Adrenal gland (tissue), 12 donors: ENCODE results near the gene CCDC80. TPM values are rescaled to one million over a fixed set of nuclear protein-coding genes. Genes with fewer than 3 reads are reported as not detected.

Experiments
- DNase-seq, 7 donors: peaks; one replicate each; pipeline ENCODE4 v3.0.0-alpha.2; 2019 to 2020
- H3K27ac ChIP-seq, 5 donors: fragments of 200-600 bp; sonication (generic) in 4 of 5; 1 replicate in 3 of 5; 2 replicates in 2 of 5; pipeline versions ENCODE4 v1.5.1 to v1.8.0; 2016 to 2020; ENCODE audit warnings: mild to moderate bottlenecking in 1 of 5
- H3K27me3 ChIP-seq: fragments of 200-600 bp; 2 replicates; pipeline ENCODE4 v1.8.0; 2021
- H3K36me3 ChIP-seq, 2 donors: fragments of 200-600 bp; replicated peaks in 1 of 2; 1 replicate in 1 of 2; 2 replicates in 1 of 2; pipeline versions ENCODE4 v1.5.1 to v1.8.0; 2018 to 2022
- H3K4me1 ChIP-seq, 2 donors: fragments of 200-600 bp; replicated peaks in 1 of 2; 1 replicate in 1 of 2; 2 replicates in 1 of 2; pipeline versions ENCODE4 v1.5.1 to v1.8.0; 2018 to 2021
- H3K4me3 ChIP-seq, 4 donors: fragments of 200-600 bp; sonication (generic) in 3 of 4; one replicate each; pipeline ENCODE4 v1.5.1; 2016 to 2018
- H3K9me3 ChIP-seq, 3 donors: fragments of 200-600 bp; sonication (generic) in 1 of 3; replicated peaks in 1 of 3; 1 replicate in 2 of 3; 2 replicates in 1 of 3; pipeline versions ENCODE4 v1.5.1 to v1.8.0; 2016 to 2021
- CTCF ChIP-seq, 6 experiments: fragments of 450-650 bp in 4 of 6; fragments of 200-600 bp in 2 of 6; sonication (generic) in 1 of 6; IDR thresholded peaks; 1 replicate in 5 of 6; 2 replicates in 1 of 6; pipeline versions ENCODE4 v1.5.1 to v1.8.0; 2016 to 2021; ENCODE audit warnings: antibody characterized with exemption in 6 of 6, mild to moderate bottlenecking in 2 of 6, moderate library complexity in 1 of 6
- POLR2A ChIP-seq, 2 donors: fragments of 450-650 bp; IDR thresholded peaks; one replicate each; pipeline ENCODE4 v1.6.1; 2017; ENCODE audit warnings: antibody characterized with exemption in 2 of 2, mild to moderate bottlenecking in 2 of 2, moderate library complexity in 1 of 2
- WGBS, 4 donors: extraction: QIAGEN DNeasy Blood & Tissue Kit in 2 of 4; methylation state at CpG; one replicate each; pipeline versions ENCODE4 v1.1.5 to v1.1.7; 2013 to 2017; 5-methylcytosine and 5-hydroxymethylcytosine counted together
- intact Hi-C, 2 donors: fragments of 100-400 bp; cut with DNase I; formaldehyde crosslinking; loops; one replicate each; pipeline versions ENCODE4 v1.14.1 to v1.15.0; 2022 to 2023
- polyA plus RNA-seq, 3 donors: library from polyadenylated mRNA; stranded (reverse); fragments of 200-250 nt in 2 of 3; fragments of 350-450 nt in 1 of 3; fragmentation: Illumina TruSeq in 1 of 3; extraction: RNeasy Lipid Tissue Mini Kit (QIAGEN cat#74804) in 1 of 3; gene quantifications; one replicate each; pipeline ENCODE4 v1.2.3, GENCODE V29; 2013 to 2014
- total RNA-seq, 9 donors: library from RNA; depleted of rRNA in 4 of 9; stranded (reverse); fragments of >200 nt in 4 of 9; fragments of 120-200 nt in 1 of 9; fragmentation: NEBNext Ultra II Directional in 1 of 9; extraction: Animal tissue kit (Norgen Biotek cat#: 25700) in 1 of 9; gene quantifications; one replicate each; pipeline versions ENCODE4 v1.1.0 to v1.2.4, GENCODE V29; 2013 to 2023
- donor health status: healthy with polysubstance abuse.
- donor health status: Bipolar disorder and iron deficiency.
- donor health status: DM: yes; HTN: yes; CAD: no.
- donor health status: DM: no; HTN: no; CAD: no.
- donor health status: DM: no; HTN: no; CAD: no.
- donor health status: DM: yes; HTN: yes; CAD: no.

The CCDC80 gene
- total and polyA plus RNA-seq, 12 donors = 5.7 to 65.3 (median 17.9) TPM

GRCh38 chr3:112633757-112634156, 7.2 kb downstream of the CCDC80 start:
- Histone ChIP-seq H3K27me3 (no peaks in the 10 kb centered on the region), H3K36me3 (no peaks in the 10 kb centered on the region), H3K4me1 (peaks cover 0 to 5% of the 10 kb centered on the region in 2 donors), H3K4me3 (no peak overlapping the region), H3K27ac (peak overlapping the region in 1 of 5 donors; percentile 3), H3K9me3 (no peaks in the 10 kb centered on the region)
- 47 to 60% (median 51%) methylated on average over 1 of the region's 1 CpG for WGBS, 4 donors
- DNase-seq = no peak
- no peak for TF ChIP-seq POLR2A (IDR thresholded peaks at IDR 0.05)
- no peak for TF ChIP-seq CTCF (IDR thresholded peaks at IDR 0.05)
- intact Hi-C loops = no loop called here

- Histone ChIP-seq H3K9me3 (no peaks in the 10 kb centered on the region), H3K4me3 (no peak overlapping the region), H3K4me1 (peaks cover 0 to 5% of the 10 kb centered on the region in 2 donors), H3K36me3 (no peaks in the 10 kb centered on the region), H3K27ac (no peak overlapping the region), H3K27me3 (no peaks in the 10 kb centered on the region)
- no peak for TF ChIP-seq CTCF (IDR thresholded peaks at IDR 0.05)
- no peak for TF ChIP-seq POLR2A (IDR thresholded peaks at IDR 0.05)
- WGBS, 4 donors = 46 to 72% (median 59%) methylated on average over 3 of the region's 3 CpGs
- no peak for DNase-seq
- intact Hi-C loops = no loop called here
Observed at GRCh38 chr3:112633191-112633590, 7.8 kb downstream of the CCDC80 start.

GRCh38 chr3:112632596-112632995, 8.3 kb downstream of the CCDC80 start:
- intact Hi-C loops = no loop called here
- no peak overlapping the region for H3K4me3 ChIP-seq

GRCh38 chr3:112631257-112631656, 9.7 kb downstream of the CCDC80 start:
- peaks cover 0 to 5% of the 10 kb centered on the region in 2 donors for H3K4me1 ChIP-seq

More at GRCh38 chr3:112632596-112632995, 8.3 kb downstream of the CCDC80 start:
- H3K27me3 ChIP-seq = no peaks in the 10 kb centered on the region
- H3K36me3 ChIP-seq = no peaks in the 10 kb centered on the region
- H3K4me1 ChIP-seq = peaks cover 0 to 5% of the 10 kb centered on the region in 2 donors
- no peak for TF ChIP-seq CTCF (IDR thresholded peaks at IDR 0.05)
- TF ChIP-seq POLR2A (IDR thresholded peaks at IDR 0.05) = no peak
- no peak overlapping the region for H3K27ac ChIP-seq
- no peak for DNase-seq
- 61 to 70% (median 66%) methylated on average over 4 of the region's 4 CpGs for WGBS, 4 donors
- H3K9me3 ChIP-seq = no peaks in the 10 kb centered on the region

More at GRCh38 chr3:112631257-112631656, 9.7 kb downstream of the CCDC80 start:
- WGBS, 4 donors = 58 to 63% (median 62%) methylated on average over 3 of the region's 3 CpGs
- Histone ChIP-seq H3K27me3 (no peaks in the 10 kb centered on the region), H3K4me3 (no peak overlapping the region), H3K27ac (no peak overlapping the region), H3K9me3 (no peaks in the 10 kb centered on the region), H3K36me3 (no peaks in the 10 kb centered on the region)
- intact Hi-C loops = no loop called here
- no peak for TF ChIP-seq POLR2A (IDR thresholded peaks at IDR 0.05)
- no peak for TF ChIP-seq CTCF (IDR thresholded peaks at IDR 0.05)
- no peak for DNase-seq
